Uterine smooth muscle cell (primary cell): ENCODE measurements around the gene CYB561A3. TPM values are rescaled to one million over a fixed set of nuclear protein-coding genes. Genes with fewer than 3 reads are reported as not detected.

ENCODE experiments used
- total RNA-seq: library from RNA; depleted of rRNA; stranded (reverse); fragments of >200 nt; gene quantifications from 2 replicates; pipeline ENCODE4 v1.2.3, GENCODE V29; 2014

Gene CYB561A3, protein sequence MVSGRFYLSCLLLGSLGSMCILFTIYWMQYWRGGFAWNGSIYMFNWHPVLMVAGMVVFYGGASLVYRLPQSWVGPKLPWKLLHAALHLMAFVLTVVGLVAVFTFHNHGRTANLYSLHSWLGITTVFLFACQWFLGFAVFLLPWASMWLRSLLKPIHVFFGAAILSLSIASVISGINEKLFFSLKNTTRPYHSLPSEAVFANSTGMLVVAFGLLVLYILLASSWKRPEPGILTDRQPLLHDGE
- total RNA-seq = 33.6 and 43.5 TPM in 2 replicates

DNA sequence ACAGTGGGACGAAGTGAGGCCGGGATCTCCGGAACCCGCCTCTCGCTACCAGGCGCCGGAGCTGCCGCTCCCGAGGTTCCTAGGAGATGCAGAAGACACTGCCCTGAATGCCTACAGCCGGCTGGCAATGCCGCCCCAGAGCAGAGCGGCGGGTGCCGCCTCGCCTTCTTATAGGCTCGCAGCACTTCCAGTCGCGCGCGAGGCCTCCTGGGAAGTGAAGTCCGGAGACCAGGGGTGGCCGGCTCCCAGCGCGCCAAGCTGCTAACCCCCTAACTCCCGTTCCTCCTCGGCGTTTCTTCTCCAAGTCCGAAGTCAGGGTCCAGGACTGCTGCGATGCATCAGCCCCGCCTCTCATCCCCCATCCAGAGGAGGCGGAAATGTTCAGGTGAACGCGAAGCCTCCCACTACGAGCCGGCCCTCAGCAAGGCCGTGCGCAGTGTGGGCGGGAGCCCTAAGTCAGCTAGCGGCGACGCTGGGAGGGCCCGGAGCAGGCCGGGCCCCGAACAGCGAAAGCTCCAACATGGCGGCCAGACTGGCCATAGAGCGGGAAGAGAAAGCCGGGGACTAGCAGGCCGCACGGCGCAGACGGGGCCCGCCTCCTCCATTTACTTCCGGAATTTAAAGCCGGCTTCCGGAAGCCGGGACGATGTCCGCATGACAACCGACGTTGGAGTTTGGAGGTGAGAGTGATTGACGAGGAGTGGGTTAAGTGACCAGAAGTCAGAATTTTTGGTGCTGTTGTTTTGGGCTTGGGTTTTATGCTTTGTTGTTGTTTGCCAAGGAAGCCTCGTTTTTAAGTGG is at the start of gene CYB561A3, which contains the start of gene TMEM138:
CYB561A3 (minus strand) TSS at position 142 of the 801 bp plus-strand sequence. CDS start 5,169 bp downstream, outside the sequence.
TMEM138 (plus strand) TSS at position 634 of the 801 bp plus-strand sequence. CDS start 2,017 bp downstream, outside the sequence.

DNA sequence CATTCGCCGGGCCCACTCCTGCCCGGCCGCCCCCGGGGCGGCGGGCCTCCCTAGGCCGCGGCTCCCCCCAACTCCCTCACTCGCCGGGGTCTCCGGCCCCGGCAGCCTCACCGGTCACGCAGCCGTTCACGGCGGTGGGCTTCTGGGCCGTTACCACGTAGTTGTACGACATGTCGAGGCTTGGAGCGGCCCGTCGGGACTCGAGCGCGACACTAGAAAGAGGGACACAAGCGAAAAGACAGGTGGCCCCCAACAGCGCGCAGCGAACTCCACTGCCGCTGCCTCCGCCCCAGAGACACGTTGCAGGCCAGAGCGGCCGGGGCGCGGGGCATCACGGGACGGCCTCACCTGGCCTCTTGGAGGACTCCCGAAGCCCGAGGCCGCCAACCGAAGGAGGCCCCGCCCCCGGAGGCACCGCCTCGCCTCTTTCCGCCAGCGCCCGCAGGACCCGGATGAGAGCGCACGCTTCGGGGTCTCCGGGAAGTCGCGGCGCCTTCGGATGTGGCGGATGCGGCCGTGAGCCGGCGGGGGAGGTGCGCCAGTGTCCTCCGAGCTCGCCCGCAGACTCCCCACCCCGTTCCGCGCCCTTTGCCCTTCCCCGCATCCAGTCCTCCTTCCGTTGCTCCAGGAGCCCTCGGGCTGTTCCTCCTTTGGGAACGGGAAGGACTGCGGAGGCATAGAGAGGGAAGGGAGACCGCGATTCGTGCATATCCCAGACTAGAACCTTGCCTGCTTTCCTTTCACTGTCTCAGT is 28.7 kb downstream of the CYB561A3 start, which contains the start of the genes DDB1 and TKFC:
DDB1 (minus strand) TSS at position 309 of the 753 bp plus-strand sequence; CDS start at position 172, 137 bp downstream.
TKFC (plus strand) TSS at position 432 of the 753 bp plus-strand sequence. CDS start 1,501 bp downstream, outside the sequence.

Other genes with a start within 250 kb of the CYB561A3 start
- gene VPS37C, start 200.5 kb downstream of the CYB561A3 start, total RNA-seq = 9.6 and 11.5 TPM in 2 replicates
- gene PGA3, start 158.4 kb downstream of the CYB561A3 start, total RNA-seq = not detected in 2 replicates
- not detected in 2 replicates for gene PGA4, start 139.5 kb downstream of the CYB561A3 start, total RNA-seq
- gene PGA5, start 120.7 kb downstream of the CYB561A3 start, total RNA-seq = not detected in 2 replicates
- gene VWCE, start 66.6 kb downstream of the CYB561A3 start, total RNA-seq = 0.11 and 0.62 TPM in 2 replicates
- gene DDB1, start 28.8 kb downstream of the CYB561A3 start, total RNA-seq = 353 and 373 TPM in 2 replicates
- 18.8 and 26.5 TPM in 2 replicates for gene TKFC, start 28.7 kb downstream of the CYB561A3 start, total RNA-seq
- gene TMEM138, start 492 bp upstream of the CYB561A3 start, total RNA-seq = 15.4 and 19.0 TPM in 2 replicates
- gene TMEM216, start 30.7 kb upstream of the CYB561A3 start, total RNA-seq = 8.3 and 8.5 TPM in 2 replicates
- 15.4 and 16.6 TPM in 2 replicates for gene CPSF7, start 68.1 kb upstream of the CYB561A3 start, total RNA-seq
- 33.8 and 35.1 TPM in 2 replicates for gene SDHAF2, start 68.2 kb upstream of the CYB561A3 start, total RNA-seq
- 0.22 TPM in 1 of 2 replicates, not detected in the other for gene LRRC10B, start 146.9 kb upstream of the CYB561A3 start, total RNA-seq
- gene SYT7, start 219.2 kb upstream of the CYB561A3 start, total RNA-seq = 31.4 and 43.6 TPM in 2 replicates